Gastrocnemius medialis (tissue), 4 donors: Measurements from ENCODE around the gene MTCH2. TPM values are rescaled to one million over a fixed set of nuclear protein-coding genes. Genes with fewer than 3 reads are reported as not detected.

Source experiments
- ATAC-seq, 2 donors: fragments of 150-250 bp; one replicate each; pipeline ENCODE4 v1.9.1; 2016
- DNase-seq, 2 donors: peaks; one replicate each; pipeline ENCODE4 v3.0.0-alpha.2; 2019
- H3K27ac ChIP-seq, 4 donors: fragments of 200-600 bp; sonication (generic); 1 replicate in 1 of 4; 2 replicates in 3 of 4; pipeline ENCODE4 v1.5.1; 2016 to 2018; ENCODE audit warnings: mild to moderate bottlenecking in 2 of 4, moderate library complexity in 1 of 4
- H3K27me3 ChIP-seq, 3 donors: fragments of 200-600 bp; sonication (generic) in 2 of 3; 1 replicate in 1 of 3; 2 replicates in 2 of 3; pipeline versions ENCODE4 v1.5.1 to v1.6.0; 2016 to 2019; ENCODE audit warnings: mild to moderate bottlenecking in 1 of 3, moderate library complexity in 1 of 3
- H3K36me3 ChIP-seq, 2 donors: fragments of 200-600 bp; sonication (generic) in 1 of 2; one replicate each; pipeline ENCODE4 v1.5.1; 2017 to 2018
- H3K4me1 ChIP-seq, 2 donors: fragments of 200-600 bp; sonication (generic) in 1 of 2; one replicate each; pipeline ENCODE4 v1.5.1; 2016 to 2017; ENCODE audit warnings: mild to moderate bottlenecking in 2 of 2
- H3K4me3 ChIP-seq, 4 donors: fragments of 200-600 bp; sonication (generic) in 3 of 4; 1 replicate in 1 of 4; 2 replicates in 3 of 4; pipeline ENCODE4 v1.5.1; 2016 to 2019; ENCODE audit warnings: mild to moderate bottlenecking in 2 of 4
- H3K9me3 ChIP-seq, 3 donors: fragments of 200-600 bp; sonication (generic) in 2 of 3; 1 replicate in 1 of 3; 2 replicates in 2 of 3; pipeline ENCODE4 v1.5.1; 2016 to 2019
- CTCF ChIP-seq, 5 experiments: fragments of 450-650 bp in 3 of 5; fragments of 200-600 bp in 2 of 5; sonication (generic) in 2 of 5; IDR thresholded peaks in 4 of 5; conservative IDR thresholded peaks in 1 of 5; 1 replicate in 4 of 5; 2 replicates in 1 of 5; pipeline ENCODE4 v1.5.1; 2016 to 2019; ENCODE audit warnings: antibody characterized with exemption in 5 of 5, mild to moderate bottlenecking in 3 of 5, moderate library complexity in 3 of 5
- POLR2A ChIP-seq, 2 donors: fragments of 450-650 bp; IDR thresholded peaks; one replicate each; pipeline ENCODE4 v1.6.1; 2017; ENCODE audit warnings: antibody characterized with exemption in 2 of 2, mild to moderate bottlenecking in 2 of 2, moderate library complexity in 2 of 2
- in situ Hi-C, 4 donors: fragments of 200-750 bp; cut with MboI; loops; one replicate each; pipeline versions ENCODE4 v1.15.0 to v1.8.0; 2017; ENCODE audit warnings: low sequenced_read_pairs in 4 of 4
- intact Hi-C: fragments of 100-400 bp; cut with DNase I; formaldehyde crosslinking; loops from one replicate; pipeline ENCODE4 v1.15.1; 2023; ENCODE audit warnings: low total_unique reads
- total RNA-seq, 4 donors: library from RNA; depleted of rRNA; stranded (reverse); fragments of >200 nt; gene quantifications; one replicate each; pipeline versions ENCODE4 v1.1.0 to v1.2.3, GENCODE V29; 2016

MTCH2 gene
- total RNA-seq, 4 donors from 2014 or later, result 70.3 to 139 (median 85.6) TPM

- peaks cover 0 to 48% of the 10 kb centered on the region in 2 donors for H3K36me3 ChIP-seq
- H3K4me1 ChIP-seq, result peaks cover 30 to 35% of the 10 kb centered on the region in 2 donors
- H3K9me3 ChIP-seq, result no peaks in the 10 kb centered on the region
- H3K27ac ChIP-seq, result peak overlapping the region; percentile 7 to 60 (median 46)
- DNase-seq, result no peak
- in situ Hi-C loops, result no loop called here
- TF ChIP-seq CTCF (IDR thresholded peaks at IDR 0.05 in 4 of 5, conservative IDR thresholded peaks at IDR 0.05 in 1 of 5), result no peak
- no peak for TF ChIP-seq POLR2A (IDR thresholded peaks at IDR 0.05)
- peak in 1 of 2 donors; percentile 24 for ATAC-seq
- intact Hi-C loops, result loop anchor here (10.0 kb wide), 1 partner anchor 193 kb away; the partner anchor contains the start of gene FNBP4
- H3K27me3 ChIP-seq, result no peaks in the 10 kb centered on the region
- no peak overlapping the region for H3K4me3 ChIP-seq
Observed at GRCh38 chr11:47571357-47571729, 71.0 kb downstream of the MTCH2 start.

DNA sequence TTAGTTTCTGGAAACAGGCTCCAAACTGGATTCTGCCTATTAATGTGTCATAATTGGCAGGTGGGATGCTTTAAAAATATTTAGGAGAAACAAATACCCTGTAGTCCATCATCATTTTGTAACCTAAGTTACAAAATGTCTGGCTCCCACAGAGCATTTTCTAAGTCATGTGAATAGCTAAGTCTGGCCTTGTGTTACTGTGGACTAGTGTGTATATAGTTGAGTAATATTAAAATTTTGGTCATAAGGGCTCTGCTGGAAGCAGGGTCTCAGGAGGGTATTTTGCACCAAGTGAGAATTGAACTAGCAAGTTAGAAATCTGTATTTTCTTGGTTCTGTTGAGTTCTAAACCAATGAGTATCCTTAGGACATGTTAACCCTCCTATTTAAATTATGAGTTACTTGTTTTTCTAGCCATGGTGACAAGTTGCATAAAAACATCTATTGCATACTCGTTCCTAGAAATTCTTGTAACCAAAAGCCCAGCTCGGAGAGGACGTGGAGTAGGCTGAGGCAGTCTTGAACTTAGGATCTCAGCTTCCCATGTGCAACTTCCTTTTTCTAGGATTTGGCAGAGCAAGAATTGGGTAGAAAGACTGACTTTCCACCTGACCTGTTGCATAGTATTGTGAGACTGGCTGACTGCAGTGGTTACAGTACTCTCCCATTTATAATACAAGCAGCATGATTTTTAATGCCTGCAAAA lies 71.6 kb downstream of the MTCH2 start:
- H3K27me3 ChIP-seq, result no peaks in the 10 kb centered on the region
- no peak for TF ChIP-seq POLR2A (IDR thresholded peaks at IDR 0.05)
- TF ChIP-seq CTCF (IDR thresholded peaks at IDR 0.05 in 4 of 5, conservative IDR thresholded peaks at IDR 0.05 in 1 of 5), result no peak
- H3K27ac ChIP-seq, result peak overlapping the region; percentile 7 to 60 (median 46)
- intact Hi-C loops, result loop anchor here (10.0 kb wide), 1 partner anchor 194 kb away; the partner anchor contains the start of gene FNBP4
- no peaks in the 10 kb centered on the region for H3K9me3 ChIP-seq
- DNase-seq, result no peak
- peaks cover 0 to 46% of the 10 kb centered on the region in 2 donors for H3K36me3 ChIP-seq
- no peak overlapping the region for H3K4me3 ChIP-seq
- ATAC-seq, result peak; percentile 34 to 74
- H3K4me1 ChIP-seq, result peaks cover 36 to 38% of the 10 kb centered on the region in 2 donors
- in situ Hi-C loops, result no loop called here

GRCh38 chr11:47569646-47570045 lies 72.7 kb downstream of the MTCH2 start:
- intact Hi-C loops (loop anchor here (10.0 kb wide), 1 partner anchor 195 kb away; the partner anchor contains the start of gene FNBP4), in situ Hi-C loops (no loop called here)
- DNase-seq (no peak), ATAC-seq (no peak)
- no peaks in the 10 kb centered on the region for H3K27me3 ChIP-seq
- H3K27ac ChIP-seq, result peak overlapping the region in 2 of 4 donors; percentile 32 to 42
- no peak overlapping the region for H3K4me3 ChIP-seq
- peaks cover 0 to 38% of the 10 kb centered on the region in 2 donors for H3K36me3 ChIP-seq
- TF ChIP-seq POLR2A (IDR thresholded peaks at IDR 0.05) (no peak), CTCF (IDR thresholded peaks at IDR 0.05 in 4 of 5, conservative IDR thresholded peaks at IDR 0.05 in 1 of 5) (no peak)
- no peaks in the 10 kb centered on the region for H3K9me3 ChIP-seq
- H3K4me1 ChIP-seq, result peaks cover 42 to 43% of the 10 kb centered on the region in 2 donors

Other genes starting within 250 kb of the MTCH2 start
- 10 to 100 TPM; 16.8 to 48.9 (median 25.6) TPM for gene SLC39A13, start 234.0 kb downstream of the MTCH2 start, total RNA-seq
- 100 to 1,000 TPM; 243 to 350 (median 329) TPM for gene PSMC3, start 216.1 kb downstream of the MTCH2 start, total RNA-seq
- 10 to 100 TPM; 48.9 to 68.6 (median 59.4) TPM for gene RAPSN, start 193.4 kb downstream of the MTCH2 start, total RNA-seq
- 100 to 1,000 TPM; 106 to 185 (median 136) TPM for gene CELF1, start 89.4 kb downstream of the MTCH2 start, total RNA-seq
- gene PTPMT1, start 77.0 kb downstream of the MTCH2 start, total RNA-seq, result 10 to 100 TPM; 58.2 to 87.9 (median 79.8) TPM
- 10 to 100 TPM; 25.0 to 35.6 (median 30.4) TPM for gene KBTBD4, start 63.6 kb downstream of the MTCH2 start, total RNA-seq
- 100 to 1,000 TPM; 143 to 240 (median 194) TPM for gene NDUFS3, start 63.5 kb downstream of the MTCH2 start, total RNA-seq
- not detected for gene FAM180B, start 55.9 kb downstream of the MTCH2 start, total RNA-seq
- gene C1QTNF4, start 48.1 kb downstream of the MTCH2 start, total RNA-seq, result under 1 TPM in 3 of 4 donors, not detected in 1; 0.62 to 0.71 (median 0.71) TPM
- not detected for gene AGBL2, start 72.8 kb upstream of the MTCH2 start, total RNA-seq
- gene FNBP4, start 124.8 kb upstream of the MTCH2 start, total RNA-seq, result 100 to 1,000 TPM in 1 of 4 donors, 10 to 100 TPM in 3; 24.7 to 108 (median 35.2) TPM
- 10 to 100 TPM in 2 of 4 donors, 1 to 10 TPM in 2; 8.1 to 11.4 (median 9.9) TPM for gene NUP160, start 205.8 kb upstream of the MTCH2 start, total RNA-seq